ENCODE data around the gene CRTC1. TPM values are rescaled to one million over a fixed set of nuclear protein-coding genes. Genes with fewer than 3 reads are reported as not detected.
A peak's percentile ranks its signal among the peaks of the same experiment; 100 is the strongest.

Gene CRTC1
- total and polyA plus RNA-seq, 11 donors: 3.8 to 10.2 (median 7.2) TPM

DNA sequence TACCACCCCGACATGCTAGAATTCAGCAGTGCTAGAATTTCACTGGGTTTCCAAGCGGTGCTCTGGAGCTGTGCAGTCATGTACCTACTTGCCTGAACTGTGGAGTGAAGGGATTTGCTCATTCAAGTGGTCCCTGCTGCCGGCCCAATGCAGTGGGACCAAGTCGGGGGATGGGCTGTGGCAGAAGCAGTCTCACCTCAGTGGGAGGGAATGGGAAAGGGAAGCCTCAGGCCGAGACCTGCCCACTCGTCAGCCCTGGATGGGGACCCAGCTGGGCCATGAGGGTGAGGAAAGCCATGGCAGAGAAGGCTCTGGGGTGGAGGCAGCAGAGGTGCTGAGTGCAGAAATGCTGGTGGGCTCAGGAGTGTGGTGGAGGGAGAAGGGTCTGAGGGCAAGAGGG is 31.7 kb upstream of the CRTC1 start:
- no peak overlapping the region for H3K4me3 ChIP-seq
- DNase-seq (no peak), ATAC-seq (no peak)
- intact Hi-C loops (cut with DNase I): loop anchor here in 1 of 10 donors (10.0 kb wide), 1 partner anchor 57 kb away; no protein-coding TSS in a partner anchor
- peak overlapping the region in 9 of 12 donors; percentile 73 to 97 (median 88) for H3K27ac ChIP-seq
- no peaks in the 10 kb centered on the region for H3K9me3 ChIP-seq
- H3K4me1 ChIP-seq: peaks cover 3 to 55% (median 37%) of the 10 kb centered on the region in 12 donors
- TF ChIP-seq, protein P1, sequence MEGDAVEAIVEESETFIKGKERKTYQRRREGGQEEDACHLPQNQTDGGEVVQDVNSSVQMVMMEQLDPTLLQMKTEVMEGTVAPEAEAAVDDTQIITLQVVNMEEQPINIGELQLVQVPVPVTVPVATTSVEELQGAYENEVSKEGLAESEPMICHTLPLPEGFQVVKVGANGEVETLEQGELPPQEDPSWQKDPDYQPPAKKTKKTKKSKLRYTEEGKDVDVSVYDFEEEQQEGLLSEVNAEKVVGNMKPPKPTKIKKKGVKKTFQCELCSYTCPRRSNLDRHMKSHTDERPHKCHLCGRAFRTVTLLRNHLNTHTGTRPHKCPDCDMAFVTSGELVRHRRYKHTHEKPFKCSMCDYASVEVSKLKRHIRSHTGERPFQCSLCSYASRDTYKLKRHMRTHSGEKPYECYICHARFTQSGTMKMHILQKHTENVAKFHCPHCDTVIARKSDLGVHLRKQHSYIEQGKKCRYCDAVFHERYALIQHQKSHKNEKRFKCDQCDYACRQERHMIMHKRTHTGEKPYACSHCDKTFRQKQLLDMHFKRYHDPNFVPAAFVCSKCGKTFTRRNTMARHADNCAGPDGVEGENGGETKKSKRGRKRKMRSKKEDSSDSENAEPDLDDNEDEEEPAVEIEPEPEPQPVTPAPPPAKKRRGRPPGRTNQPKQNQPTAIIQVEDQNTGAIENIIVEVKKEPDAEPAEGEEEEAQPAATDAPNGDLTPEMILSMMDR (IDR thresholded peaks at IDR 0.05): no peak
- no peak for TF ChIP-seq POLR2A (IDR thresholded peaks at IDR 0.05)
- H3K36me3 ChIP-seq: no peaks in the 10 kb centered on the region
- 82 to 88% (median 84%) methylated on average over 5 to 6 of the region's 6 CpGs for WGBS, 4 donors
- no peaks in the 10 kb centered on the region for H3K27me3 ChIP-seq

DNA sequence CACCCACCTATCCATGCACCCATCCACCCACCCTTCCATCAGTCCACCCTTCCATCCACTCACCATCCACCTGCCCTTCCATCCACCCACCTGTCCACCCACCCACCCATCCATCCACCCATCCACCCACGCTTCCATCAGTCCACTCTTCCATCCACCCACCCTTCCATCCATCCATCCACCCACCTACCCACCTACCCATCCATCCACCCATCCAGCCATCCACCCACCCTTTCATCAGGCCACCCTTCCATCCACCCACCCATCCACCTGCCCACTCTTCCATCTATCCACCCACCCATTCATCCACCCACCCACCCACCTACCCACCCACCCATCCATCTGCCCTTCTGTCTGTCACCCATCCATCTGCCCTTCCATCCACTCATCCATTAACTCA is 29.6 kb upstream of the CRTC1 start:
- TF ChIP-seq, protein P1 (IDR thresholded peaks at IDR 0.05): no peak
- TF ChIP-seq POLR2A (IDR thresholded peaks at IDR 0.05): no peak
- 95 to 100% (median 99%) methylated on average over 1 of the region's 1 CpG for WGBS, 4 donors
- H3K27ac ChIP-seq: no peak overlapping the region
- no peak for ATAC-seq
- no peak for DNase-seq
- H3K4me1 ChIP-seq: peaks cover 3 to 62% (median 45%) of the 10 kb centered on the region in 12 donors
- H3K27me3 ChIP-seq: no peaks in the 10 kb centered on the region
- intact Hi-C loops (cut with DNase I): loop anchor here in 1 of 10 donors (10.0 kb wide), 1 partner anchor 59 kb away; no protein-coding TSS in a partner anchor
- H3K36me3 ChIP-seq: no peaks in the 10 kb centered on the region
- no peaks in the 10 kb centered on the region for H3K9me3 ChIP-seq
- H3K4me3 ChIP-seq: no peak overlapping the region

DNA sequence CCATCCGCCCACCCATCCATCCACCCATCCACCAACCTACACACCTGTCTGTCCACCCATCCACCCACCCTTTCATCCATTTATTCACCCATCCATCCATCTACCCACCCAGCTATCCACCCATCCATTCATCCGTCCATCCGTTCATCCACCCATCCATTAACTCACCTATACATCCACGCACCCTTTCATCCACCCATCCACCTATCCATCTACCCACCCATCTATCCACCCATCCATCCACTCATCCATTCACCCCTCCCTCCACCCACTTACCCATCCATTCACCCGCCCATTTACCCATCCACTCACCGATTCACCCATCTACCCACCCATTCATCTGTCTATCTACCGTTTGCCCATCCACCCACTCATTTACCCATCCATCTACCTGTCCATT is 29.0 kb upstream of the CRTC1 start:
- Histone ChIP-seq H3K36me3 (no peaks in the 10 kb centered on the region), H3K27ac (no peak overlapping the region), H3K4me3 (no peak overlapping the region), H3K9me3 (no peaks in the 10 kb centered on the region), H3K4me1 (peaks cover 3 to 59% (median 45%) of the 10 kb centered on the region in 12 donors), H3K27me3 (no peaks in the 10 kb centered on the region)
- intact Hi-C loops (cut with DNase I): loop anchor here in 1 of 10 donors (10.0 kb wide), 1 partner anchor 60 kb away; no protein-coding TSS in a partner anchor
- no peak for DNase-seq
- WGBS, 4 donors: 97 to 98% (median 97%) methylated on average over 7 of the region's 7 CpGs
- TF ChIP-seq POLR2A (IDR thresholded peaks at IDR 0.05): no peak
- TF ChIP-seq, protein P1 (IDR thresholded peaks at IDR 0.05): no peak
- ATAC-seq: no peak

DNA sequence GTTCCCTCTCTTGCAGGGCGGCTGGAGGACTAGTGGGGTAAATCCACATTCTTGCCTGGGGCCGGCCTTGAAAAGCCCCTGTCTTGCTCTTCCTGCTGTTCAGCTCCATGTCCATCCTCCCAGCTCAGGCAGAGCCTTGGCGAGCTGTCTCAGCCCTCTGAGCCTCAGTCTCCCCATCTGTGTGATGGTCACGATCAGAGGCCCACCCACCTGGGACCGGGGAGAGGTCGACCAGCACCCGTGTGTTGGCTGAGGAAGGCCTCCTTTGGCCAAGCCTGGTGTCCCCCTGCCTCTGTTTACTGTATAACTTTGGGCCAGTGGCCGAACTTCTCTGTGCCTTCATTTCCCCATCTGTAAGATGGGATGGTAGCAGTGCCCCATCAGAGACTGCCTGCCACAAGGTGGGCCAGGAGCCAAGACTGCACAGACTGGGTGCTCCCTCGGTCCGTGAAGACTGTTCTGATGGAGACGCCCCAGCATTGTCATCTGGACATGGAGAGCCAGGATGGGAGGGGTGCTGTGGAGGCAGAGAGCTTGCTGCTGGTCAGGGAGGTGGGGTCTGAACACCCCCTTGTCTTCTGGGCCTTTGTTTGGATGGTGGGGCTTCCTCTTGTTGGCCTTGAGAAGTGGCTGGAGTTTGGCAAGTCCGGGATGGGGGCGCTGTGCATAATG is 28.2 kb upstream of the CRTC1 start:
- 94 to 96% (median 95%) methylated on average over 11 to 13 of the region's 13 CpGs for WGBS, 4 donors
- ATAC-seq (no peak), DNase-seq (no peak)
- Histone ChIP-seq H3K27me3 (no peaks in the 10 kb centered on the region), H3K36me3 (no peaks in the 10 kb centered on the region), H3K4me1 (peaks cover 0 to 58% (median 43%) of the 10 kb centered on the region in 12 donors), H3K27ac (no peak overlapping the region), H3K9me3 (no peaks in the 10 kb centered on the region), H3K4me3 (no peak overlapping the region)
- TF ChIP-seq, protein P1 (IDR thresholded peaks at IDR 0.05): no peak
- TF ChIP-seq POLR2A (IDR thresholded peaks at IDR 0.05): no peak
- intact Hi-C loops (cut with DNase I): loop anchor here in 1 of 10 donors (10.0 kb wide), 1 partner anchor 61 kb away; no protein-coding TSS in a partner anchor

All from heart left ventricle (tissue), 16 donors.